PC-3 (cell line): ENCODE measurements around the gene LYG1.
"Not testable (repeated sequence)": the region's sequence is repeated elsewhere in the genome, so short reads cannot be mapped to it uniquely, and the experiment has no call there.

ENCODE experiments used
- CTCF ChIP-seq: fragments of 300-600 bp; sonication (generic); conservative IDR thresholded peaks from 2 replicates; pipeline ENCODE4 v1.5.1; 2017; ENCODE audit warnings: antibody characterized with exemption, low read depth, mild to moderate bottlenecking, low read length
- EZH2 ChIP-seq: fragments of 300-600 bp; sonication (generic); IDR thresholded peaks from one replicate; pipeline ENCODE4 v1.6.1; 2017; ENCODE audit warnings: antibody characterized with exemption, mild to moderate bottlenecking, low read length; ENCODE audit not compliant: unreplicated experiment
- EZH2phosphoT487 ChIP-seq: fragments of 300-600 bp; sonication (generic); IDR thresholded peaks from 2 replicates; pipeline ENCODE4 v1.6.1; 2018; ENCODE audit warnings: mild to moderate bottlenecking, antibody characterized with exemption, low read length, borderline replicate concordance

GRCh38 chr2:99301097-99301496, at the start of gene LYG1:
- not testable (repeated sequence) for TF ChIP-seq CTCF, EZH2, EZH2phosphoT487
